Right renal cortex interstitium (tissue), 3 donors: ENCODE results near the gene S100A7. TPM values are rescaled to one million over a fixed set of nuclear protein-coding genes. Genes with fewer than 3 reads are reported as not detected.

Source experiments
- DNase-seq, 3 donors: peaks; one replicate each; pipeline ENCODE4 v3.0.0-alpha.2; 2013; ENCODE audit warnings: low read depth in 3 of 3, low spot score in 2 of 3
- polyA plus RNA-seq, 3 donors: library from polyadenylated mRNA; unstranded; fragments of 120-200 nt; gene quantifications; one replicate each; pipeline ENCODE4 v1.2.1, GENCODE V29; 2013; ENCODE audit not compliant: insufficient read length in 3 of 3

Gene S100A7
- under 1 TPM in 2 of 3 donors, not detected in 1; 0.92 to 0.97 TPM for polyA plus RNA-seq

- no peak for DNase-seq
Observed at GRCh38 chr1:153460551-153460950, at the start of gene S100A7. Gene S100A7, minus strand, starts transcription at chr1:153460651. Its CDS starts 1,638 bp downstream, at chr1:153459013.

DNA sequence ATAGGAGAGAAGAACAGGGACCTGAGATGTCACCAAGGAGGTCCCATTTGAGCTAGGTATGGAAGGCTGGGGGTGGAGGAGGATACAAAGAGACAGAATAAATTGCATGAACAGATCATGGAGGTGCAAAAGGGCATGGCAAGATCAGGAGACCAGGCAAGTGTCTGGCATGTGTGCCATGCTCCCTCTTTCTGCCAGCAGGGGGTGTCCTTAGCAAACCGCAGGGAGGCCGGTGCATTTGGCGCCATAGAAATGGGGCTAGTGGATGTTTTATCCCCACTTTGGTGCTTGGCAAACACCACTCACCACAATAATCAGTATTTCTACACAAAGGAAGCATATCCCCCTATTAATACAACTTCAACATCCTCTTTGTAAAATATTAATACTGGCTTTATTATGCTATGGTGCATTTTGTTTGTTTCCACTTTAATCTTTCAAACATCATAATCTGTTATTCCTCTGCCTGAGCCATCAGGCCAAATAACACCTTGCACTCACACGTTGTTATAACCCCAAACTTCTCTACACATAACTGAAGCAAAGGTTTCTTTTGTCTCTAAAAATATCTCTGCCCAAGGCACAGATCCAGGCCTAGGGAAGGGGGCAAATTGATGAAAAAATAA, 49.4 kb upstream of the S100A7 start:
- DNase-seq, result no peak

GRCh38 chr1:153509036-153509435, 48.6 kb upstream of the S100A7 start:
- DNase-seq, result no peak

DNA sequence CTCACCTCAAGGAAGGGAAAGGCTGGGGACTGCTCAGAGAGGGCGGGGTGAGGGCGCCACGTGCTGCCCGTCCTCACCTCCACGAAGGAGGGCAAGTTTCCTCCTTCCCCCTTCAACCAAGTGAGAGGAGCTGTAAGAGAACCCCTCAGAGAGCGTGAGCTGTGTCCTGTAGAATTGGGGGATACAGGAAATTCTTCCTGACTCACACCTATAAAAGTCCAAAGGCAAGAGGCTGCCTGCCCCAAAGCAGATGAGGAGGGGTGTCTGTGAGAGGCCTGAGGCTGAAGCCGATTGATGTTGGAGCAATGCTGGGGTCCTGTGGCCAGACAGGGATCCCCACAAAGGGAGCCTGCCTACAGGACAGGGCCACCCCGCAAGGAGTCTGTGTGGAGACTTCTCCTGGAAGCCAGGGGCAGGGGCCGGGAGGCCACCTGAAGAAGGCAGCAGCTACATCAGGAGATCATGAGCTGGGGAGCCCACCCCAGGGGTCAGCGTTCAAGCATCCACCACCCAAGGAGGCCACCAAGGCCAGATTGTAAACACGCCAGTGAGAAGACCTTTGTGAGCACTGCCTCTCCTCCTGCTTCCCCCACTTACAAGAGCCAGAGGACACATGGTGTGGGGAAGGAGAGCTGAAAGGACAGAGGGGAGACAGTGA, 47.6 kb upstream of the S100A7 start:
- DNase-seq, result no peak

- no peak for DNase-seq
Observed at GRCh38 chr1:153506831-153507413, 46.5 kb upstream of the S100A7 start.

DNA sequence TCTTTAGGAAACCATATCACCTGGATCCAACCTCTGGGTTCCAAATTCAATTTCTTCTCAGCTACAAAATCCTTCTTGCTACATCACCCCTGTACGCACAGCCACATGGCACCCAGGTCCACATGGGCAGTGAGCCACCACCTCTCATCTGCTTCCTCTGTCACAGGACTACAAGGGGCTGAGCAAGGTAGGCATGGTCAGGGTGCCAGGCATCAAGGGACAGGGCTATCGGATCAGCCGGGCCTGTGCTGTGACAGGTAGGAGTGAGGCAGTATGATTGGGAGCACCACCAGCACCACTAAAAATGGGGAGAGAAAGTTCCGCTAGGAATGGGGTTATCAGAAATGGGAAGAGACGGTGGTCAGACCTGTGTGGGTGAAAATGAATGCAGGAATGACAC, 45.9 kb upstream of the S100A7 start:
- DNase-seq, result no peak

GRCh38 chr1:153505576-153505975, 45.1 kb upstream of the S100A7 start:
- DNase-seq, result no peak

GRCh38 chr1:153503766-153504165, 43.3 kb upstream of the S100A7 start:
- no peak for DNase-seq

- no peak for DNase-seq
Observed at GRCh38 chr1:153498746-153499145, 38.3 kb upstream of the S100A7 start.

- no peak for DNase-seq
Observed at GRCh38 chr1:153495536-153495935, 35.1 kb upstream of the S100A7 start.

DNA sequence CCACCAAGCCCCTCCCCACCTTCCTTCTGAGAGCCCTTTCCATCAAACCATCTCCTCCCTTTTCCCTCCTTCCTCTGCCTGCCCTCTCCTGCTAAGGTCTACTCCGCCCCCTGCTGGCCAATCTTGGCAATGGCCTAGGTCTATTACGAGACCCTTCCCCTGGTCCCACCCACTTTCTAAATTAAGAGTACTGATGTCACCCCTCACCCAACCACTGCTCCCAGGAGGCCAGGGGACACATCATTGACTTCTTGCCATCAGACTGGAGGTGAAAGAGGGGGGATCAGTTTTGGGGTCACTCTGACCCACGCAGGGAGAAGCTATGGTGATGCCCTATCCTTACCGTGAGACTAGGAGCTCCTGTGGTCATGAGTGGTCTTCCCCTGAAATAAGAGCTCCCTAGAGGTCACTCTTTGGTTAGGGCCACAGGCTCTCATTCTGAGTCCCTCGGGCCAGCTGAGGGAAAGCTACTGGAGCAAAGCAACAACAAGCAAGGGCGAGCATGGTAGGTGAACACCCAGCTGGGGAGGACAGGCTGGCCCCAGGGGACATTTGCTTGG, 34.6 kb upstream of the S100A7 start:
- DNase-seq, result peak in 1 of 3 donors; percentile 58

- no peak for DNase-seq
Observed at GRCh38 chr1:153493343-153493960, 33.0 kb upstream of the S100A7 start.

GRCh38 chr1:153490272-153491051, 30.0 kb upstream of the S100A7 start:
- no peak for DNase-seq

DNA sequence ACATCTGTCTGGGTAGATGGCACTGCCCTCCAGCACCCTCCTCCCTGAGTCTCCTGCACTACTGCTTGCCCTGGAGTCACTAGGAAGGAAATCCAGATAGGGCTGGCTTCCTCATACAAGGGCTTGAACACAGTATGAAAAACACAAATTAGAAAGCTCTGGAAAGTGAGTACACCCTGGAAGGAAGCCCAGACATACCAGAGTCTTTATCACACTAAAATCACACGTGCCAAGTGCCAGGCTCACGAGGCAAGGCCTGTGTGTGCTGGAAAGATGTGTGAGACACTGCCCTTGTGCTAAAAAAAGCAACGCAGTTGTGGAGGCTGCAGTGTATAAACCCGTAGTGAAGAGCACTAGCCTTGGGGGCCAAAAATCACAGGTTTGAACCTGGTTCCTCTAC, 28.3 kb upstream of the S100A7 start:
- DNase-seq, result no peak

DNA sequence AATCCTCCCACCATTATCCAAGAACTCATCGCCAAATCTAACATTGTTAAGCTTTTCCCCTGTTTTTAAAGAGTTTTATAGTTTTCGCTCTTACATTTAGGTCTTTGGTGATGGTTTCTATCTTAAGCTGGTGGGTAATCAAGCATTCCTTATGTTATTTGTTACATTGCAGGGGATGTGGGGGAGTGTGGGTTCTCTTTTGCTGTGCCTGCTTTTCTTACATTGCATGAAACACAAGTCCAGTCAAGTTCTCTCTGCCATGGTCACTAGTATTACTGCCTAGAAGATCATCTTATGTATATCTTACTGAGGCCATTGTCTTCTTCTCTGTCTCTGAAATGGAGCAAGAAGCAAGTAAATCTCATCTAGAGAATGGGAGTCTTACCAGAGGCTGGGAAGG, 27.3 kb upstream of the S100A7 start:
- DNase-seq, result no peak

GRCh38 chr1:153485863-153486262, 25.4 kb upstream of the S100A7 start:
- DNase-seq, result no peak

- DNase-seq, result no peak
Observed at GRCh38 chr1:153483776-153484175, 23.3 kb upstream of the S100A7 start.

DNA sequence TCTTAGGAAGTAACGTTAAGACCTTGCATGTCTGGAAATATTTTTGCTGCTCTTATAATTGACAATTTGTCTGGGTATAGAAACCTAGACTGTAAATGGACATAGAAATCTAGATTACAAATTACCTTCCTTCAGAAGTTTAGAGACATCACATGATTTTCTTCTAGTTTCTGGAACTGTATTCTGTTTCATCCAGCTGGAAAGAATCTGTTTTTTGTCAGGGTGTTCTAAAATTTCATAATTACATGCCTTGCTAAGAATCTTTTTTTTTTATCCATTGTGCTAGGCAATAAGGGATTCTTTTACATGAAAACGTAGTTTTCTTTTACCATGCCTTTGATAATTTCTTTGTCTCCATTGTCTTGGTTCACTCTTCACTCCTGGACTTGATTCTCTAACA, 20.7 kb upstream of the S100A7 start:
- DNase-seq, result no peak

DNA sequence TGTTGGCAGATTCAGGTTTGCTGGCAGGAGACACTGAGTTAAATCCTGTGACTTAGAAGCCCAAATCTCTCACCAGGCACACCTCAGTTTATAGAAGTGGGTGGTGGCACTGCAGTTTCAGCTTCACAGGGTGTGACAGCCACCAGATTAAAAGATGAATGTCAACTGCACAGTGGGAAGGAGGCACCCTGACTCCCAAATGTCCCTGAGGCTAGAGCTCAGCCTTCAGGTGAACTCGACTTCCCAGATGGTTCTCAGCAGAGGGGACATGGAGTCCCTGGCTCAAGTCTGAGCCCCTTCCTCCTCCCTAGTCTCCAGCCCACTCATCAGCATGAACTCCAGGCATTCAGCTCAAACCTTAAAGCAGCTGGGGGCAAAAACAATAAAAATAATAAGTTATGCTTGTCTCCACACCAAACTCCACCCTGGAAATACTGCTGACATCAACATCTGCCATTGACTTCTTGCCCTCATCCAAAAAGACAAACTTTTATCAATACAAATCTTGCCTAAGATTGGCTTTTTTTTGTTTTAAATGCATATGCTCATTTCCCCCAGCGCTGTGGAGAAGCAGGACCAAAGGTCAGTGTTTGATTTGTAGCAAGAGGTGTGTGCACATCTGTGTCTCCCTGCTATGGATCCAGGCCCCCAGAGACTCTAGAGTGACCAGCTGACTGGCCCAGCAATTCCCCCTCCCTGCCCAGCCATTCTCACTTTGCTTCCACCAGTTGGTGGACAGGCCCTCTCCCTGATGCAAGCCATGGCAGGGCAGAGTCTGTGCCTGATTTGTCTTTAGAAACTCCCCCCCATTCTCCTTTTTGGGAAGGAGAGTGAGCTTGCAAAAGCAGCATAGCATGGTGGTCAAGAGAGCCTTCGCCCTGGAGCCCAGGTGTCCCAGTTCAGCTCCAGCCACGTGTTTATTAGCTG, 18.5 kb upstream of the S100A7 start:
- no peak for DNase-seq
